Uterus (tissue), 2 donors: ENCODE measurements around the gene CRELD1.

Experiments used
- CTCF ChIP-seq, 4 experiments: fragments of 200-600 bp in 2 of 4; fragments of 450-650 bp in 2 of 4; sonication (generic) in 2 of 4; IDR thresholded peaks; one replicate each; pipeline ENCODE4 v1.5.1; 2016 to 2019; ENCODE audit warnings: antibody characterized with exemption in 4 of 4, mild to moderate bottlenecking in 2 of 4, moderate library complexity in 1 of 4
- POLR2A ChIP-seq, 2 donors: fragments of 450-650 bp; IDR thresholded peaks; one replicate each; pipeline ENCODE4 v1.6.1; 2016; ENCODE audit warnings: antibody characterized with exemption in 2 of 2, mild to moderate bottlenecking in 1 of 2, moderate library complexity in 1 of 2

- TF ChIP-seq CTCF (IDR thresholded peaks at IDR 0.05): no peak
- no peak for TF ChIP-seq POLR2A (IDR thresholded peaks at IDR 0.05)
Measured at GRCh38 chr3:9886328-9886727, 47.3 kb upstream of the CRELD1 start.
